H9 (cell line): ENCODE data around the gene CTXND2. TPM values are rescaled to one million over a fixed set of nuclear protein-coding genes. Genes with fewer than 3 reads are reported as not detected.
"Not testable (repeated sequence)": the region's sequence is repeated elsewhere in the genome, so short reads cannot be mapped to it uniquely, and the experiment has no call there.

ENCODE experiments used
- DNase-seq: peaks from one replicate; pipeline ENCODE4 v3.0.0-alpha.2; 2017
- H2AFZ ChIP-seq: one replicate; pipeline ENCODE4 v1.6.1; 2013; ENCODE audit warnings: mild to moderate bottlenecking, low read length, control low read depth, moderate library complexity
- H2AK5ac ChIP-seq: 2 replicates; pipeline ENCODE4 v1.6.1; 2013; ENCODE audit warnings: low read length, control low read depth, mixed read lengths; ENCODE audit not compliant: insufficient read length
- H2BK120ac ChIP-seq: one replicate; pipeline ENCODE4 v1.6.1; 2013; ENCODE audit warnings: low read depth, mild to moderate bottlenecking, low read length, control low read depth, inconsistent platforms; ENCODE audit not compliant: poor library complexity, severe bottlenecking
- H2BK12ac ChIP-seq: 2 replicates; pipeline ENCODE4 v1.6.1; 2013; ENCODE audit warnings: low read length, control low read depth, mixed read lengths, low read depth; ENCODE audit not compliant: insufficient read length
- H2BK15ac ChIP-seq: 2 replicates; pipeline ENCODE4 v1.6.1; 2013; ENCODE audit warnings: low read depth, low read length, control low read depth
- H2BK20ac ChIP-seq: one replicate; pipeline ENCODE4 v1.6.1; 2013; ENCODE audit warnings: low read depth, mild to moderate bottlenecking, low read length, control low read depth, inconsistent platforms; ENCODE audit not compliant: poor library complexity, severe bottlenecking
- H2BK5ac ChIP-seq: 2 replicates; pipeline ENCODE4 v1.6.1; 2013; ENCODE audit warnings: low read length, control low read depth, mixed read lengths; ENCODE audit not compliant: insufficient read length
- H3K14ac ChIP-seq: 2 replicates; pipeline ENCODE4 v1.6.1; 2013; ENCODE audit warnings: low read length, control low read depth; ENCODE audit not compliant: insufficient read depth
- H3K18ac ChIP-seq: 2 replicates; pipeline ENCODE4 v1.6.1; 2013; ENCODE audit warnings: low read depth, mild to moderate bottlenecking, mixed read lengths, low read length, control low read depth; ENCODE audit not compliant: insufficient read length
- H3K23ac ChIP-seq: 2 replicates; pipeline ENCODE4 v1.6.1; 2013; ENCODE audit warnings: low read length, control low read depth, mixed read lengths, low read depth; ENCODE audit not compliant: insufficient read length
- H3K23me2 ChIP-seq: 2 replicates; pipeline ENCODE4 v1.6.1; 2013; ENCODE audit warnings: low read depth, mild to moderate bottlenecking, mixed read lengths, low read length, control low read depth; ENCODE audit not compliant: insufficient read length, poor library complexity, severe bottlenecking
- H3K27ac ChIP-seq: 2 replicates; pipeline ENCODE4 v1.5.1; 2013; ENCODE audit warnings: low read length, control low read depth, mixed read lengths, low read depth; ENCODE audit not compliant: insufficient read length
- H3K27me3 ChIP-seq: 2 replicates; pipeline ENCODE4 v1.6.1; 2013; ENCODE audit warnings: low read length, control low read depth, inconsistent platforms; ENCODE audit not compliant: insufficient read depth
- H3K4ac ChIP-seq: 2 replicates; pipeline ENCODE4 v1.6.1; 2013; ENCODE audit warnings: low read depth, mild to moderate bottlenecking, control low read depth, inconsistent platforms, low read length, moderate library complexity
- H3K4me1 ChIP-seq: 2 replicates; pipeline ENCODE4 v1.6.1; 2013; ENCODE audit warnings: low read length, control low read depth, inconsistent platforms; ENCODE audit not compliant: insufficient read depth
- H3K4me2 ChIP-seq: 2 replicates; pipeline ENCODE4 v1.6.1; 2013; ENCODE audit warnings: low read length, control low read depth, mixed read lengths; ENCODE audit not compliant: insufficient read length, insufficient read depth
- H3K56ac ChIP-seq: 2 replicates; pipeline ENCODE4 v1.6.1; 2013; ENCODE audit warnings: low read depth, mild to moderate bottlenecking, mixed read lengths, low read length, control low read depth; ENCODE audit not compliant: insufficient read length
- H3K79me1 ChIP-seq: 2 replicates; pipeline ENCODE4 v1.6.1; 2013; ENCODE audit warnings: low read depth, mild to moderate bottlenecking, moderate library complexity, low read length, control low read depth, inconsistent platforms; ENCODE audit not compliant: insufficient read depth, poor library complexity, severe bottlenecking
- H3K79me2 ChIP-seq: 2 replicates; pipeline ENCODE4 v1.6.1; 2013; ENCODE audit warnings: low read length, control low read depth, inconsistent platforms; ENCODE audit not compliant: insufficient read depth
- H3K9ac ChIP-seq: 2 replicates; pipeline ENCODE4 v1.6.1; 2013; ENCODE audit warnings: low read length, control low read depth, mixed read lengths; ENCODE audit not compliant: insufficient read length; ENCODE audit errors: extremely low read depth
- H3K9me3 ChIP-seq: one replicate; pipeline ENCODE4 v1.6.1; 2013; ENCODE audit warnings: low read depth, low read length, inconsistent platforms; ENCODE audit not compliant: control insufficient read depth
- H3T11ph ChIP-seq: one replicate; pipeline ENCODE4 v1.6.1; 2013; ENCODE audit warnings: mild to moderate bottlenecking, low read length, control low read depth, inconsistent platforms
- H4K20me1 ChIP-seq: one replicate; pipeline ENCODE4 v1.6.1; 2013; ENCODE audit not compliant: control insufficient read depth, insufficient read length, insufficient read depth
- H4K5ac ChIP-seq: 2 replicates; pipeline ENCODE4 v1.6.1; 2013; ENCODE audit warnings: low read depth, mild to moderate bottlenecking, mixed read lengths, low read length, control low read depth; ENCODE audit not compliant: insufficient read length
- H4K8ac ChIP-seq: replicated peaks from 2 replicates; pipeline ENCODE4 v1.6.1; 2013; ENCODE audit warnings: low read length, control low read depth, mixed read lengths, low read depth; ENCODE audit not compliant: insufficient read length
- H4K91ac ChIP-seq: 2 replicates; pipeline ENCODE4 v1.6.1; 2013; ENCODE audit warnings: low read depth, mild to moderate bottlenecking, moderate library complexity, mixed read lengths, low read length, control low read depth; ENCODE audit not compliant: insufficient read length
- H3K27ac Mint-ChIP-seq, 3 experiments: 2 replicates in 2 of 3; 3 replicates in 1 of 3; pipeline ENCODE4 v1.8.0; 2020 to 2021; ENCODE audit warnings: mixed read lengths in 3 of 3, mild to moderate bottlenecking in 1 of 3, moderate library complexity in 1 of 3
- H3K27me3 Mint-ChIP-seq: 2 replicates; pipeline ENCODE4 v1.8.0; 2021; ENCODE audit warnings: low read depth, mild to moderate bottlenecking, moderate library complexity, mixed read lengths
- H3K36me3 Mint-ChIP-seq, 3 experiments: 2 replicates in 2 of 3; 3 replicates in 1 of 3; pipeline ENCODE4 v1.8.0; 2020 to 2021; ENCODE audit warnings: low read depth in 3 of 3, mixed read lengths in 3 of 3; ENCODE audit not compliant: insufficient read depth in 1 of 3
- H3K4me1 Mint-ChIP-seq, 2 experiments: 2 replicates each; pipeline ENCODE4 v1.8.0; 2020; ENCODE audit warnings: mixed read lengths in 2 of 2
- H3K4me3 Mint-ChIP-seq, 2 experiments: 2 replicates in 1 of 2; 3 replicates in 1 of 2; pipeline ENCODE4 v1.8.0; 2020 to 2021; ENCODE audit warnings: mild to moderate bottlenecking in 2 of 2, mixed read lengths in 2 of 2, moderate library complexity in 1 of 2
- H3K9me3 Mint-ChIP-seq, 2 experiments: 2 replicates in 1 of 2; 3 replicates in 1 of 2; pipeline ENCODE4 v1.8.0; 2020; ENCODE audit warnings: mild to moderate bottlenecking in 2 of 2, mixed read lengths in 2 of 2, moderate library complexity in 1 of 2
- WGBS: extraction: QIAGEN DNeasy Blood & Tissue Kit; methylation state at CpG from one replicate; pipeline ENCODE4 v1.1.7; 2013; ENCODE audit warnings: missing lambda C conversion rate, low lambda C conversion rate, mixed read lengths; ENCODE audit not compliant: insufficient read length; ENCODE audit errors: extremely low coverage; 5-methylcytosine and 5-hydroxymethylcytosine counted together
- total RNA-seq: library from RNA; stranded (reverse); gene quantifications from 2 replicates; pipeline ENCODE4 v1.2.1, GENCODE V29; 2021

The CTXND2 gene
- total RNA-seq, 1 experiment from 2014 or later, result not detected

DNA sequence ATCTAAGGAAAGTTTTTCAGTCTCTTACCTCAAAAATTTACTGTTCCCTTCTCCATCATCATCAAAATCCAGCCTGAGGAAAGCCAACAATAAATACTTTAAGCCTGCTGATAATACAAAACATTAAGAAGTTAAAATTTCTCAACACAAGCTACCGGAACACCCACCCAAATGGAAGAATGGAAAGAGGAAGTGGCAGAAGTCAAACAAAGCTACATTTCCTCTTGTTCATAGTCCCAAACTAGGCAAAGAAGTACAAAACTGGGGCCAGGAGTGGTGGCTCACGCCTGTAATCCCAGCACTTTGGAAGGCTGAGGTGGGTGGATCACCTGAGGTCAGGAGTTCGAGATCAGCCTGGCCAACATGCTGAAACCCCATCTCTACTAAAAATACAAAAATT, 34.2 kb upstream of the CTXND2 start:
- not testable (repeated sequence) for H3K27me3 Mint-ChIP-seq, H3K27ac ChIP-seq, DNase-seq, H2BK15ac ChIP-seq, H3K27me3 ChIP-seq, H3K18ac ChIP-seq, H3K23ac ChIP-seq, H3K23me2 ChIP-seq, H4K5ac ChIP-seq, H4K8ac ChIP-seq, H2BK20ac ChIP-seq, H2BK12ac ChIP-seq, H3K56ac ChIP-seq, H2BK5ac ChIP-seq, H3K4me2 ChIP-seq, H3K79me2 ChIP-seq, H3K14ac ChIP-seq, H2AFZ ChIP-seq, H3T11ph ChIP-seq, H4K91ac ChIP-seq, H3K4me1 Mint-ChIP-seq, H3K4me1 ChIP-seq, H2BK120ac ChIP-seq, H2AK5ac ChIP-seq, H4K20me1 ChIP-seq, H3K4me3 Mint-ChIP-seq, H3K79me1 ChIP-seq, H3K9ac ChIP-seq, H3K27ac Mint-ChIP-seq, H3K9me3 ChIP-seq, H3K4ac ChIP-seq
- no CpG with 5 or more reads among the region's 3 CpGs for WGBS
- peaks cover 42 to 67% (median 50%) of the 10 kb centered on the region in 3 experiments for H3K36me3 Mint-ChIP-seq
- H3K9me3 Mint-ChIP-seq, result peaks cover 15 to 19% of the 10 kb centered on the region in 2 experiments
